Measurements from ENCODE around the gene GRIA3. TPM values are rescaled to one million over a fixed set of nuclear protein-coding genes. Genes with fewer than 3 reads are reported as not detected.

The GRIA3 gene
- total and polyA plus RNA-seq, 7 donors = 0.07 to 3.0 (median 0.82) TPM; not detected in 2

GRCh38 chrX:123450222-123450621 lies 266.1 kb downstream of the GRIA3 start:
- intact Hi-C loops (cut with DNase I) = no loop called here

GRCh38 chrX:123454712-123455431 lies 270.8 kb downstream of the GRIA3 start:
- DNase-seq = no peak
- H3K36me3 ChIP-seq = no peaks in the 10 kb centered on the region
- no peak overlapping the region for H3K27ac ChIP-seq
- no peaks in the 10 kb centered on the region for H3K9me3 ChIP-seq
- TF ChIP-seq POLR2AphosphoS5 (IDR thresholded peaks at IDR 0.05) (no peak), EP300 (IDR thresholded peaks at IDR 0.05) (no peak), POLR2A (IDR thresholded peaks at IDR 0.05) (no peak), CTCF (IDR thresholded peaks at IDR 0.05) (no peak)
- whole genome bisulfite sequencing, 2 donors = 83 to 86% methylated on average over 1 of the region's 1 CpG
- H3K4me3 ChIP-seq = no peak overlapping the region
- H3K4me1 ChIP-seq = no peaks in the 10 kb centered on the region
- no peaks in the 10 kb centered on the region for H3K27me3 ChIP-seq
- intact Hi-C loops (cut with DNase I) = no loop called here

More at GRCh38 chrX:123450222-123450621, 266.1 kb downstream of the GRIA3 start:
- Histone ChIP-seq H3K9me3 (no peaks in the 10 kb centered on the region), H3K27ac (no peak overlapping the region), H3K36me3 (no peaks in the 10 kb centered on the region), H3K4me1 (no peaks in the 10 kb centered on the region), H3K27me3 (no peaks in the 10 kb centered on the region), H3K4me3 (no peak overlapping the region)
- WGBS, 2 donors = 39 to 46% methylated on average over 3 of the region's 3 CpGs
- TF ChIP-seq CTCF (IDR thresholded peaks at IDR 0.05) (peak in 2 of 4 experiments; percentile 19 to 34), POLR2AphosphoS5 (IDR thresholded peaks at IDR 0.05) (no peak)
- no peak for DNase-seq

DNA sequence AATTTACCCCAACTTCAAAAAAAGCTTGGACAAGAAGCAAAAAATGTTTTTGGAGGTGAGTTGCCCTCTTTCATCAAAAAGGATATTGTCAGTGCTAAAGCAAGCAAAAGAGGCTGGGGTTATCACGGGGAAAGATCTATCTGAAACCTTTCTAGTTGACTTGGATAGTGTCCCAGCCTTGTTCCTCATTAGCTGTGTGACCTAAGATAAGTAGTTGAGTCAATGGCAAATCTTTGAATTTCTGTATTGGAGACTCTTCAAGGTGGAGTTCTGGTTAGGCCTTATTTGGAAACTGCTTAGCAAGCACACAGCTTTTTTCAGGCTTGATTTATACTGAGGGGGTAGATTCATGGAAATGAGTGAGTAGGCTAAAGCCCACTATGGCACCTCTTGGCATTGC lies 271.6 kb downstream of the GRIA3 start:
- Histone ChIP-seq H3K4me3 (no peak overlapping the region), H3K36me3 (no peaks in the 10 kb centered on the region), H3K27ac (no peak overlapping the region), H3K27me3 (no peaks in the 10 kb centered on the region), H3K9me3 (no peaks in the 10 kb centered on the region), H3K4me1 (no peaks in the 10 kb centered on the region)
- no peak for DNase-seq
- no peak for TF ChIP-seq CTCF (IDR thresholded peaks at IDR 0.05)
- TF ChIP-seq EP300 (IDR thresholded peaks at IDR 0.05) = no peak
- no peak for TF ChIP-seq POLR2AphosphoS5 (IDR thresholded peaks at IDR 0.05)
- no peak for TF ChIP-seq POLR2A (IDR thresholded peaks at IDR 0.05)
- intact Hi-C loops (cut with DNase I) = no loop called here
- 74 to 82% methylated on average over 1 of the region's 1 CpG for WGBS, 2 donors

GRCh38 chrX:123464709-123465108 lies 280.6 kb downstream of the GRIA3 start:
- H3K9me3 ChIP-seq = no peaks in the 10 kb centered on the region
- intact Hi-C loops (cut with DNase I) = no loop called here
- no peak overlapping the region for H3K4me3 ChIP-seq
- H3K27ac ChIP-seq = no peak overlapping the region
- H3K27me3 ChIP-seq = no peaks in the 10 kb centered on the region
- no peaks in the 10 kb centered on the region for H3K4me1 ChIP-seq
- H3K36me3 ChIP-seq = no peaks in the 10 kb centered on the region
- WGBS, 2 donors = 75 to 87% methylated on average over 10 of the region's 10 CpGs
- DNase-seq = no peak
- TF ChIP-seq POLR2AphosphoS5 (IDR thresholded peaks at IDR 0.05) (no peak), EP300 (IDR thresholded peaks at IDR 0.05) (no peak), POLR2A (IDR thresholded peaks at IDR 0.05) (no peak), CTCF (IDR thresholded peaks at IDR 0.05) (no peak)

GRCh38 chrX:123468481-123468880 lies 284.4 kb downstream of the GRIA3 start:
- DNase-seq = no peak
- 69 to 75% methylated on average over 4 of the region's 4 CpGs for WGBS, 2 donors
- intact Hi-C loops (cut with DNase I) = no loop called here
- H3K27me3 ChIP-seq = no peaks in the 10 kb centered on the region
- no peaks in the 10 kb centered on the region for H3K4me1 ChIP-seq
- no peak overlapping the region for H3K4me3 ChIP-seq
- no peaks in the 10 kb centered on the region for H3K9me3 ChIP-seq
- no peaks in the 10 kb centered on the region for H3K36me3 ChIP-seq
- TF ChIP-seq POLR2A (IDR thresholded peaks at IDR 0.05) (no peak), EP300 (IDR thresholded peaks at IDR 0.05) (no peak), POLR2AphosphoS5 (IDR thresholded peaks at IDR 0.05) (no peak), CTCF (IDR thresholded peaks at IDR 0.05) (no peak)
- H3K27ac ChIP-seq = no peak overlapping the region

Data from sigmoid colon (tissue), 7 donors.